Stimulated activated CD4-positive, alpha-beta T cell treated with anti-CD3 and anti-CD28 coated beads, TNF-alpha, amount 100 ng/mL, for 48 hours (primary cell): ENCODE data around the gene OBSL1.

Experiments
- DNase-seq, 3 donors: peaks; one replicate each; pipeline ENCODE4 v3.0.0-alpha.2; 2020; ENCODE audit warnings: low read depth in 3 of 3

The OBSL1 gene

DNA sequence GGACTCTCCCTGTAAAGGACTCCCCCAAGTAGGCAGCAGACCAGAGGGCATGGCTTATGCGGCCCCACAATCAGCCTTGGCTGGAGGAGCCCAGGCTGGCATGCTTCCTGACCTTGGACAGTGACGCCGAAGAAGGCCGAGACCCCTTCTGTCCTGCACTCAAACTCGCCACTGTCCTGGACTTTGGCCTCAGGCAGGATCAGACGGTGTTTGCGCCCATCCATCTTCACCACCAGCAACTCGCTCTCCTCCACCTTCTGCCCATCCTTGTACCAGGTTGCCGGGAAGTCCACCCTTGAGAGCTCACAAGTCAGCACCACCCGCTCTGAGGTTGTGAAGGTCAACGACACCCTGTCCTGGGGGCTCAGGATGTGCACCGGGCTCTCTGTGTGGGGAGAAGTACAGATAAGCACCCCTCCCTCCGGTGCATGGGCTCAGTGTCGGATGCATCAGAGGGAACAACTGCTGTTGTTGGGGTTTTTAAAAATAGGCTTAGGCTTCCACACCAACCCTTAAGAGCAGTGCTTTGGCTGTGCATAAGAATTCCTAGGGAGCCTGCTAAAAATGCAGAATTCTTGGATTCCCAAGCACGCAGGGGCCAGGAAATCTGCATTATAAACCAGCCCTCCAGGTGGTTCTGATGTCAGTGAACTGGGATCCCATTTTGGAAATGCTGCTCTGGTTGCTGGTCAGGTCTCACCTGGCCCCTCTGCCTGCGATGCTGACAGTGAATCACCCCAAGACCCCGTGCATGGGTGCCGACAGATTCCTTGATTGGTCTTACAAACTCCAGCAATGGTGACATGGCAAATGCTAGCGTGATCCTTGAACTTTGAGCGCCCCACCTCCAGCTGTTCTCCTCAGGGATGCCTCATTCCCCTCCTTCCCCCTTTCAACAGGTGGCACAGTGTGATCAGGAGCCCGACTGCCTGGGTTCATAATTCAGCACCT lies 5.9 kb downstream of the OBSL1 start:
- no peak for DNase-seq

DNA sequence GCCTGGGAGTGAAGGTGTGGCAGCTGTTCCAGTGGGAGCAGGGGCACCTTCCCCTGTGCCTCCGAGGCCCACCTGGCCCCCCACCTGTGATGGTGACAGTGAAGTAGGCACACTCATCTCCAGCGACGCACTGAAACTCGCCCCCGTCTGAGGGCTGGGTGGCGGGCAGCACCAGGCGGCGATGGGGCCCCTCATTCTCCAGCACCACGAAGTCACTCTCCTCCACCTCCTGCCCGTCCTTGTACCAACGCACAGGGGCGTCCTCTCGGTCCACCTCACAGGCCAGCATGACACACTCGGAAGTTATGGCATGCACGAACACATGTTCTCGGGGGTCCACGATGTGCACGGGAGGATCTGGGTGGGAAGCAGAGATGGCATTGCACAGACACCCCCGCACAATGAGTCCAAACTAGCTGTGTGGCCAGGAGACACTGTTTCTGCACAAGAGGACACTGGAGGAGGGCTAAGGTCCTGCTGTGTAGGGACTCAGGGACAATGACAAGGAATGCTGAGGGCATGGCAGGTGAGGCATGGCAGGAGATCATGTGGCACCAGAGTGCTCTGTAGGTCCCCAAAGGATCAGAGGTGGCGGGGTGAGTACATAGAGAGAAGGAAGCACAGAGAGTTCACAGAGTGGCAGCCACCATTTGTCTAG lies 7.9 kb downstream of the OBSL1 start:
- DNase-seq, result no peak

DNA sequence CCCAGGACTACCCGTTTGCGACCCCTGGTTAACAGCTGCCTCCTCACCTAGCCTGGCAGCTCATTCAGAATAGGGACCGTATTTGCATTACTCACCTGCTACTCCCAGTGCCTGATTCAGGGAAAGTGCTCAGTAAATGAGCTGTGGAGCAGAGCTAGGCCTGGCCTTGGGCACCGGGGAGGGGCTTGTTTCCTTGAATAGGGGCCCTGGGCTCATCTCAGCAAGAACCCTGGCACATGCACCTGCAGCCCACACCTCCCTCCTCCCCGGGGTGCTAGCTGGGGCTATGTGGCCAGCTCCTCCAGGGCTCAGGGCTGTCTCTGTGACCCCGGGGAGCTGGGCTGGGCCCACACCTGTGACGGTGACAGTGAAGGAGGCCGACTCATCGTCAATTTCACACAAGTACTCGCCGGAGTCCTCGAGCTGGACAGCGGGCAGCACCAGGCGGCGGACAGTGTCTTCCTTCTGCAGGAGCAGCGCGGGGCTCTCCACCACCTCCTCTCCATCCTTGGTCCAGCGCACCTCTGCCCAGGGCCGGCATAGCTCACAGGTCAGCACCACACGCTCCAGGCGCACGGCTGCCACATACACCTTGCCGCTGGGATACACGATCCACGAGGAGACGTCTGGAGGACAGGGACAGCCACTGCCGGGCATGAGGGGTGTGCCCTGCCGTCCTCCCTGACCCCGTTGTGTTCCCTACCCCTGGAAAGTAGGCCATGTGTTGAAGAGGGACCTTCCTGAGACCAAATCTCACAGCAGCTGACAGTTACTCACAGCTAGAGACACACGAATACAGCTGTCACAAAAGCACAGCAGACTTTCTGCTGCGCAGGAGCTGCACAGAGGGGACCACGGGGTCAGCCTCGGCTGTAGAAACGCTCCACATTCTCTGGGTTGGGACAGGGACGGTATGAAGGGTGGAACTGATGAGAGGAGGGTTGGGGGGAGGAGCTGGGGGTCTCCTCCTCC lies 9.0 kb downstream of the OBSL1 start:
- DNase-seq, result no peak

DNA sequence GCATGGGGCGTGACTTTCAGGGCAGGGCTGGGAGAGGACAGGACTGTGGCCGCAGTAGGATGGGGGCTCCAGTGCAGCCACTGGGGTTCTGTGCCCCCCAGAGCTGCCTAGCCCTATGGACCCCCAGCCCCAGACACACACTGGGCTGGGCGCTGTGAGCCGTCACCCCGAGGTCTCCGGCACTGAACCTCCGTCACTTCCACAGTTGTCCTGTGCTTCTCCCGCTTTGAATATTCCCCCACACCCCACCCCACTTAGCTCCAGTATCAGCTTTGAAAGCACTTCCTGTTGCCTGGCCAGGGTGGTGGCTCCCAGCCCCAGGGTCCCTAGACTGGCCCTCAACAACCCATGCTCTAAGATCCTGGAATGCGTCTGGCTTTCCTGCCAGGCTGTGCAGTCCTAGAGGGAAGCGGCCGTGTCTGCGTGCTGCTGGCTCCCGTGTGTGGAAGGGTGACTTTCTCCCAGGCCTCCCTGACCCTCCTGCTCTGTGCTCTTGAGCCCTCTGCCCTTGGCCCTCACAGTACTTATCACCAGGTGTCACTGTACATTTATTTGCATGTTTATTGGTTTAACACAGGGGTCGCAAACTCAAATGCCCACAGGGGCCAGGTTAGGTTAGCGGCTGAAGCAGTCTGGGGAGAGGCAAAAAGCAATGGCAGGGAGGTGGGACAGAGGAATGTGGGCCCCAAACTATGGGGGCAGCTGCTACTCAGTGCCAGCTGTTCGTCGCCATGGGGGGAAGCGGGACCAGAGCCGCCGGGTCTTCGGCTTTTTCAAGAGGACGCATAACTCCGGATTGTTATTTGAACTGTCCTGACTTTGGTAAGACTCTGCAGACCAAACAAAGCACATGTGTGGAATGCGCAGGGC lies 9.9 kb downstream of the OBSL1 start:
- DNase-seq, result no peak

DNA sequence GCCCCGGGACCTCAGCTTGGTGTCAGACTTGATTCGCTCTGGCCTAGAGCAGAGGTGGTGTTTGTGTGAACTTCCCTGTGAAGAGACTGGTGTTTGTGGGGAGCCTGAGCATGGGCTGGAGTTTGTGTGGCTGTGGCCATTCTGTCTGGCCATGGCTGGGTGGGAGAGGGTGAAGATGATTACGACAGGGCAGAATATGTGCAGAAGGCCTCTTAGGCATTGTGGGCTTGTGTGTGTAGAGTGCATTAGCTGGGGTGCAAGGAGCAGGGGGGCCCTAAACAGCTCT lies 10.5 kb downstream of the OBSL1 start:
- DNase-seq, result no peak

DNA sequence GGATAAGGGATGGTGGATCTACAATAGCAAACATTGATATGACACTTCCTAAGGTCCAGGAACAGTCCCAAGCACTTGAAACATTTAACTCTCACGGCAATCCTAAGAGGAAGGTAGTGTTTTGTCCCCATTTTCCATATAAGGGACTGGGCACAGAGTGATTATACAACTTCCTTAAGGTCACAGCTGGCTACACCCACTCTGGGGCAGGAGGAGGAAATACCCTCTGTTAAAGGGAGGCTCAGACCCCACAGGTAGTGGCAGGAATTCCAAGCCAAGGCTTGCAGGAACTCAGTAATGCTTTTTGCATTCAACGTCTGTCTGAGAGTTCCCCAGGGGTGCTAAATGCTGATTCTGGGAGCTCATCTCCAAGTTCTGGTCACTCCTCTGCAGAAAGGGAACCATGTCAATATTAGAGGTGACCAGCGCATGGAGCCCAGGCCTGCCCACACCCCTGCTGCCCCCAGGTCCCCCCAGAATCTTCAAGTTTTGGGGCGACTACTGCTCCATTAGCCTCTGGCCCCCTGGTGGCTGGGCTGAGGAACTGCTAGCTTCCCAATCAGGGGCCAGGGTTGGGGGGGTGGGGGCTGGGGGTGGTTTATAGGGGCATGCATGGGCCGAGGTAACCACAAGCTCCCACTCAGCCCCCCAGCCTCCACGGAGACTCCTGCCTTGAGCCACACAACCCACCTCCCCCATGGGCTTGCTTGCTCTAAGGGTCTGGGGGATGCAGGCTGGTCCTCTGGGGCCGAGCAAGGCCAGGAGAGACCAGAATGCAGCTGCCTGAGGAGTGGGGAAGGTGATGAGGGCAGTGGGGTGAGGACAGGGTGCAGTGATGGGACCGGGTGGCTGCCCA lies 11.1 kb downstream of the OBSL1 start:
- DNase-seq, result no peak

DNA sequence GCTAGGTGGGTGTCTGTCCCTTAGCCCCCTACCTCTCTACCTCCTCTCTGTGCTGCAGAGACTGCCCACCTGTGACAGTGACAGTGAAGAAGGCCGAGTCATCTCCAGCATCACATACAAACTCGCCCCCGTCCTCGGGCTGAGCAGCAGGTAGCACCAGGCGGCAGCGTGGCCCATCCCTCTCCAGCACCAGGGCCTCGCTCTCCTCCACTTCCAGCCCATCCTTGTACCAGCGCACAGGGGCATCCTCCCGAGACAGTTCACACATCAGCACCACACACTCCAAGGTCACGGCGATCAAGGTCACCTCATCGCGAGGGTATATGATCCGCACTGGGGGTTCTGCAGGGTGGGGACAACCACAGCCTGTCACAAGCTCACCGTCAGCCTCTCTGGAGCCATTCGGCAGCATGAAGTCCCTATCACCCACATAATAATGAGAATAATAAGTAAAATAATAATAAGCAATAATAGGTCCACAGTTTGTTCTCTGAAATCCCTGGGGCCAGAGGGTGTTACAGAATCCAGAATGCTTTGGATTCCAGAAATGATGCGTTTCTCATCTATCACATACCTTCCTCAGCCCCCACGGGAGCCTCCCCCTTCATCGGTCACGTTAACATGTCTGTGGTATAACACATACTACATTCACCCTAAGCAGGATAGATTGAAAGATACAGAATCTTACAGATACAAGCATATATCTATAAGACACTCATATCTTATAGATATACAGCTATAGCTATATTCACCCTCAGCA lies 12.0 kb downstream of the OBSL1 start:
- no peak for DNase-seq

DNA sequence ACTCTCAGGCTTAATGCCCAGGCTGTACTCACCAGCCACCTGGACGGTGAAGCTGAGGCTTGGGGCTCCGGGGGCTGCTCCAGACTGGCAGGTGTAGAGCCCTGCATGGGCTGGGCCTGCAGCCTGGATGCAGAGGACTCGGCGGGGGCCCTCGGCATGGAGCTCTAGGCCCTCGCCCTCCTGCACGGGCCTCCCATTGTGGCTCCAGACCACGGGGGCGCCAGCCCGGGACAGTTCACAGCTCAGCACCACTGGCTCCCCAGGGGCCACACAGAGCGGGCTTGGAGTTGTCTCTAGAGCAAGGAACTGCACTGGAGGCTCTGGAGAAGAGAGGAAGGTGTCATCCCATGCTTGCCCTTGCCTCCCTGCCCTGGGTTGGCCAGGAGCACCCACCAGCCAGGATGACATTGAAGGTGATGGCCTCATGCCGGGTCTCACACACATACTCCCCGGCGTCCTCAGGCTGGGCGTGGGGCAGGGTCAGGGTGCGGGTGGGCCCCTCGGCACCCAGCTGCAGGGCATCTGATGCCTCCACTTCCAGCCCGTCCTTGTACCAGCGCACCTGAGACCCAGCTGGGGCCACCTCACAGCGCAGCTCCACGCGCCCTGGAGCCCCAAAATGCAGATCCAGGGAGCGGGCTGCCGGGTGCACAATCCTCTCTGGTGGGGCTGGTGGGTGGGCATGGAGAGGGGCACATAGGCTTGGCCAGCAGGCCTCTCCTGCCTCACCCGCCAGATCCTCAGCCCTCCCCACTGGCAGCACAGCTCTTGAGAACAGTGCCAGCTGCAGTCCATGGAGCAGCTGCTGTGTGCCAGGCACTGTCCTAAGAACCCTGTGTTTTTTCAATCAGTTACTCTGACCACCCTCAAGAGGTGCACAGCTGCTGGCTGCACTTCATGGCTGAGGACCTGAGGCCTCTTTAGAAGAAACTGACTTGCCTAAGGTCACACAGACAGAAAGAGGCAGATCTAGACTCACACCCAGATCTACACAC lies 13.3 kb downstream of the OBSL1 start:
- DNase-seq, result no peak

DNA sequence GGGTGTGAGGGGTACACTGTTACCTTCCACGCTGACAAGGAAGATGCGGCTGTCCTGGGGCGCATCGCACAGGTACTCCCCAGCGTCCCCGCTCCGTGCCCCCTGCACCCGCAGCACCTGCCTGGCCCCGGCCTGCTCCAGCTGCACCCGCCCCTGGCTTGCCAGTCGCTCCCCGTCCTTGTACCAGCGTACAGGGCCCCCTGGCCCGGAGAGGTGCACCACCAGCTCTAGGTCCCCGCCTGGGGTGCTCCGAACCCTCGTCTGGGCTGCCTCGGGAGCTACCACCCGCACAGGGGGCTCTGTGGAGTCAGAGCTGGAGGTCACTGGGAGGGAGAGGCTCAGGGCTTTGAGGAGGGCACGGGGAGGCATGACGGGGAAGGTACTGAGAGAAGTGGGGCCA lies 14.0 kb downstream of the OBSL1 start:
- no peak for DNase-seq

DNA sequence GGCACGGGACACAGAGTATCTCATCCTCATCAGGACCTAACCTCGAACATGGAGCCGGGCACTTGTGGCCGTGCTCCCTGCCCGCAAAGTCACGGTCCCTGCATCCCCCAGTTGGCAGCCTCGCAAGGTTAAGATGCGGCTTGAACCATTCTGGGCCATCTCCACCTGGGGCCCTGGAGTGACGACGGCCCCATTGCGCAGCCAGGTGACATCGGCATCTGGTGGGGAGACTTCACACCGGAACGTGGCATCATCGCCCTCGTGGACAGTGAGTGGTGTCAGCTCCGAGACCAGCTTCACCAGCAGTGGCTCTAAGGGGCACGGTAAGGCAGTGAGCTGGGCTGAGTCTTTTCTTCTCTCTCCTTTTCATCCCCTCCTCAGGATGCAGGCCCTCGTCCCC lies 14.9 kb downstream of the OBSL1 start:
- DNase-seq, result no peak

DNA sequence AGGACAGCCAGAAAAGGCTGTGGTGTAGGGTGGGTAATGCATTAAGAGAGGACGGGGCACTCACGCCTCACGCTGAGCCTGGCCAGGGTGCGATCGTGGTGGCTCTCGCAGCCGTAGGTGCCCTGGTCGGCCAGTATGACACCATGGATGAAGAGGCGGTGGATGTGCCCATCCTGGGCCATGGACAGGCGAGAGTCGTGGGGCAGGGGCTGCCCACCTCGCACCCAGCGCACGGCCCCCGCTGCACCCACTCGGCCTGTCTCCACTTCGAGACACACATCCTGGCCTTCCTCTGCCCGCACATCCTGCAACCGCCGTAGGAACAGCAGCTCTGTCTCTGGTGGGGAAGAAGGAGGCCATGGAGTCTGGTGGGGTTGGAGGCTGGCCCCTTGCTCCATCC lies 15.4 kb downstream of the OBSL1 start:
- no peak for DNase-seq

DNA sequence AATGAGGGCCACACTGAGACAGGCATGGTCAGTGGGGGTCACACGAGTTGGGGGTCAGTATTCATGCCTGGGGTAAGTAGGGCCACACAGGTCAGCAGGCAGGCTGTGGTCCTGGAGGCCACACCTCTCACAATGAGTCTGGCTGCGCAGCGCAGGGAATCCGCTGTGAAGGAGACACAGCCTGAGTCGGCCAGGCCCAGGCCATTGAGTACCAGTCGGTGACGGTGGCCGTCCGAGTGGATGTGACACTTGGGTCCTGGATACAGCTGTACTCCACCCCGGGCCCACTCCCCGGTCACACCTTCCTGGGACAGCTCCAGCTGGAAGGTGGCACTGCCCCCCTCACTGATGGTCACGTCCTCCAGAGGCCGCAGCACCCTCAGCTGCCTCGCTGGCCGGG lies 17.0 kb downstream of the OBSL1 start:
- DNase-seq, result no peak

DNA sequence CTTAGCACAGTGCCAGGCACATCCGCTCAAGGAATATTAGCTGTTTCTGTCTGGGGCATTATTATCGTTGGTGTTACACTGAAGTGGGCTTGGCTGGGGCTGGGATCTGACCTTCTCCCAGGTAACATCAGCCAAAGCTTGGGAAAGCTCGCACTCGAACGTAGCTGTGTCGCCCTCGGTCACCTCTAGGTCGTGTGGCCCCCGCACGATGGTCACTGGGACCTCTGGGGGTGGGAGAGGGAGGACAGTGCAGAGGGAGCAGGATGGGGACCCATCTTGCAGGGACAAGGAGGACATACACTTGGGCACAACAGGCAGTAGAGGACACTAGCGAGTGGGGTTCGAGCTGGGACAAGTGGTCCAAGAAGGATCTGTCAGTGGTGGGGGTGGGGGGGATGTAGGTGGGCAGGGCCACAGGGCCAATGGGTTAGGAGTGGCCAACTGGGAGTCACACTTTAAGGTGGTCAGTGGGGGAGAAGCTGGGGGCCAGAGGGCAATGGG lies 17.8 kb downstream of the OBSL1 start:
- DNase-seq, result no peak

DNA sequence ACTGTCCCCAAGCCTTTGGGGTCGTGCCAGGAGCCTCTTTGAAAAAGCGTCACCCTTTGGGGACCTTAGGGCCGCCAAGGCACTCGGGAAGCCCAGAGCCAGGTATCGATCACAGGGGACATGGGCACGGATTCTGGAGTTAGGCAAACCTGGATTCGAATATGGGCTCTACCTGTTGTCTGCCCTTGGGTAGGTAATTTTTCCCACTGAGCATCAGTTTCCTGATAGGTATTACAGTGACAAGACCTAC lies 18.2 kb downstream of the OBSL1 start:
- no peak for DNase-seq

DNA sequence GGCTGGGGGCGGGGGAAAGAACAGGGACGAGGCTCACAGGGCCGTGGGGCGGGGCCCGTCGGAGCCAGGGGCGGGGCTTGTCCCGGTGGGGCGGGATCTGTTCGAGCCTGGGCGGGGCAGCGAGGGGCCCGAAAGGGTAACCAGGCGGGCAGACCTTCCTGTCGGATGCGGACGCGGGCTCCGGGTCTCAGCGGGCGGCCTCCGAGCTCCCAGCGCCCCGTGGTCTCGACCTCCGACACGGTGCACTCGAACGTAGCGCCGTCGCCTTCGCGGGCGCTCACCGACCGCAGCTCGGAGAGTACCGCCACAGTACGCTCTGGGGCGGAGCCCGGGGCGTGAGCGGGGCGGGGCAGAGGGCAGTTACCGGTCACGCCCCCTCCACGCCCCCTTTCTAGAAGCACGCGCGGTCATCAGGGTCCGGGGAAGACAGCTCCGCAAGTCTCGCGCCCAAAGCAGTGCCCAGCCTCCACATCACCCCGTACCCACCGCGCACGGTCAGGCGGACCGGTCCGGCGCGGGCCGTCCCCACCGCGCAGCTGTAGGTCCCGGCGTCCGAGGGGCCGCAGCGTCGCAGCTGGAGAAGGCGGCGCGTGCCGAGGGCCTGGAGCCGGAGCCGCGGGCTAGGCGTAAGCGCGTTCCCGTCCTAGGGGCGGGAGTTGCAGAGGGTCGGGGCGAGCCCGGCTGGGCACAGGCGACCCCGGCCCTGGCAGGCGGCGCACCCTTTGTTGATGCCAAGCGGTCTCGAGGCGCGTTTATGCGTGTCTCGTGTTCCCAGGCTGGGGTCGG lies 18.8 kb downstream of the OBSL1 start:
- peak; percentile 52 to 85 (median 61) for DNase-seq

DNA sequence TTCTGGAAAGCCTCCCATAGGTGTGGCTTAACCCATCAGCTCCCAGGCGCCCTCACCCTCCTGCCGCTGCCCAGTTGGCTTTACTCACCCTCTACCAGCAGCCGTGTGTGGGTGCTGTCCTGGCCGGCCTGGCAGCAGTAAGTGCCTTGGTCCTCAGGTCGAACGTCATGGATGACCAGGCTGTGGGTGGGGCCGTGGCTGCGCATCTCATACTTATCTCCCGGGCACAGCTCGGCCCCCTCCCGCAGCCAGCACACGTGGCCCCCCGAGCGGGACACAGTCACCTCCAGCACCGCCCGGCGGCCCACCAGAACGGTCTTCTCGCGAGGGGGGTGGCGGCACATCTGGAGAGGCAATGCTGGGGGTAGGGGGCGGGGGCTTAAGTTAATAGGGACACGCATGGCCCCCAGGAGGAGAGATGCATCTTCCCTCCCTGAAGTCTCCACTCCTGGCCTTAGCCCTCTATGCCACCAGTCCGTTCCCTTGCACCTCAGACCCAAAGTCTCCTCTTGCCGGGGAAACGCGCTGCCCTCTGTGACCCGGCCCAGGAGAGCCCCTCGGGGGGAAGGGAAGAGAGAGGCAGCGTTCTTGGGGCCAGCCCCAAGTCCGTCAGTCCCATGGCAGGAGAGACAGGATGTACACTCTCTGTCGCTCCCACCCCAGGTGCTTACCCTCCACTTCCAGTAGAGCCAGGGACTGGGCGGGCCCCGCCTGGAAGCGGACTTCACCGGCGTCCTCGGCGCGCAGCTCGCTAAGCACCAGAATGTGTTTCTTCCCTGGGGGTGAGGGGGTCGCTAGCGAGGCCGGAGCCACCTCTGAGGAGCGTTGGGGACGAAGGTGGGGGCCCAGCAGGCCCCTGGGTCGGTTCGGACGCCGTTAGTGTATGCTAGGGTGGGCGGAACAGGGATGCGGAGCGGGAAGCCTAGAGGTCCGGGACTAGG lies 19.6 kb downstream of the OBSL1 start:
- DNase-seq, result no peak

DNA sequence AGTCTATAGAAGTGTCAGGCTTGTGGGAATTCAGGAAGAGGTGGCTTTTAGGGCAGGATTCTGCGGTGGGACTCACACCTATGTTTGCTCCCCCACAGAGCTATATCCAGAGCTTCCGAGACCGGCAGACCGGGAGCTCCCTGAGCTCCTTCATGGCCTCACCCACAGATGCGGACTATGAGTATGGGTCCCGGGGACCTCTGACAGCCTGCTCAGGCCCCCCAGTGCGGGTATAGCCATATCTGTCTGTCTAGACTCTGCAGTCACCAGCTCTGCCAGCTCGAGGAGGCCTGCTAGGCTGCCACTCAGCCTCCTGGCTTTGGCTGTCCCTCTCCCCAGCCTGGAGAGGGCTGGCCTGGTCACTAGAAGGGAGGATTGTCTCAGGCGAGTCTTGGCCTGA lies 21.7 kb downstream of the OBSL1 start:
- DNase-seq, result no peak
